ENCODE data around the gene TCEA3. TPM values are rescaled to one million over a fixed set of nuclear protein-coding genes. Genes with fewer than 3 reads are reported as not detected.

TCEA3 gene
- total and polyA plus RNA-seq, 8 donors = 44.1 to 155 (median 83.3) TPM

DNA sequence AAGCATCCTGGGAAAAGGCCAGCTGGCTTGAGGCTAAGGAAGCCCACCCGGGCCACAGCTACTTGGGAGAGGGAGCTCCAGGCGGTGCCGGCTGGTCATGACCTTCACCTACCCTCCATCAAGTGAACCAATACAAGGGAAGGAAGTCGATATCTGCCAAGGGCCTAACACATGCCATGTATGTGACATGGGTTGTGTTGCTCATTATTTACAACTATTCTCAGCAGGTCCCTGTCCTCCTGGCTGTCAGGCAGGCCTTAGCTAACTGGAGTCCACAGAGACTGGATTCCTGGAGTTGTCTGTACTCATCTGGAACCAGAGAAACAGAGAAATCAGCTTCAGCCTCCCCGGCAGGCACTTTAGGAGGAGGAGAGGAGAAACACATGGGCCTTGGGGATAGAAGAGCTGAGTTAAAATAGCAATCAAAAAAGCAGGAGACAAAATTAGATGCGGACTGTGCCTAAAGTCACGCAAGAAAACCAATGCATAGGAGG, 15.7 kb downstream of the TCEA3 start:
- Histone ChIP-seq H3K27me3 (no peaks in the 10 kb centered on the region), H3K4me1 (peaks cover 11 to 27% (median 22%) of the 10 kb centered on the region in 4 donors), H3K36me3 (peaks cover 0 to 42% (median 27%) of the 10 kb centered on the region in 4 donors), H3K9me3 (no peaks in the 10 kb centered on the region), H3K27ac (peak overlapping the region in 1 of 5 donors; percentile 16), H3K4me3 (no peak overlapping the region)
- intact Hi-C loops (cut with DNase I; ENCODE audit: low total_unique reads) = no loop called here
- TF ChIP-seq EP300 (IDR thresholded peaks at IDR 0.05) (no peak), POLR2A (IDR thresholded peaks at IDR 0.05) (no peak), POLR2AphosphoS5 (IDR thresholded peaks at IDR 0.05) (no peak)
- TF ChIP-seq, protein P1, sequence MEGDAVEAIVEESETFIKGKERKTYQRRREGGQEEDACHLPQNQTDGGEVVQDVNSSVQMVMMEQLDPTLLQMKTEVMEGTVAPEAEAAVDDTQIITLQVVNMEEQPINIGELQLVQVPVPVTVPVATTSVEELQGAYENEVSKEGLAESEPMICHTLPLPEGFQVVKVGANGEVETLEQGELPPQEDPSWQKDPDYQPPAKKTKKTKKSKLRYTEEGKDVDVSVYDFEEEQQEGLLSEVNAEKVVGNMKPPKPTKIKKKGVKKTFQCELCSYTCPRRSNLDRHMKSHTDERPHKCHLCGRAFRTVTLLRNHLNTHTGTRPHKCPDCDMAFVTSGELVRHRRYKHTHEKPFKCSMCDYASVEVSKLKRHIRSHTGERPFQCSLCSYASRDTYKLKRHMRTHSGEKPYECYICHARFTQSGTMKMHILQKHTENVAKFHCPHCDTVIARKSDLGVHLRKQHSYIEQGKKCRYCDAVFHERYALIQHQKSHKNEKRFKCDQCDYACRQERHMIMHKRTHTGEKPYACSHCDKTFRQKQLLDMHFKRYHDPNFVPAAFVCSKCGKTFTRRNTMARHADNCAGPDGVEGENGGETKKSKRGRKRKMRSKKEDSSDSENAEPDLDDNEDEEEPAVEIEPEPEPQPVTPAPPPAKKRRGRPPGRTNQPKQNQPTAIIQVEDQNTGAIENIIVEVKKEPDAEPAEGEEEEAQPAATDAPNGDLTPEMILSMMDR (IDR thresholded peaks at IDR 0.05) = no peak
- 81 to 91% (median 90%) methylated on average over 7 of the region's 7 CpGs for WGBS, 5 donors
- no peak for DNase-seq

GRCh38 chr1:23407016-23407630, 17.4 kb downstream of the TCEA3 start:
- Histone ChIP-seq H3K36me3 (peaks cover 0 to 38% (median 27%) of the 10 kb centered on the region in 4 donors), H3K9me3 (no peaks in the 10 kb centered on the region), H3K4me1 (peaks cover 25 to 44% (median 37%) of the 10 kb centered on the region in 4 donors), H3K27me3 (no peaks in the 10 kb centered on the region), H3K4me3 (no peak overlapping the region), H3K27ac (no peak overlapping the region)
- TF ChIP-seq, protein P1 (IDR thresholded peaks at IDR 0.05) = no peak
- TF ChIP-seq POLR2AphosphoS5 (IDR thresholded peaks at IDR 0.05) (no peak), EP300 (IDR thresholded peaks at IDR 0.05) (no peak), POLR2A (IDR thresholded peaks at IDR 0.05) (no peak)
- intact Hi-C loops (cut with DNase I; ENCODE audit: low total_unique reads) = no loop called here
- 86 to 96% (median 88%) methylated on average over 8 of the region's 8 CpGs for WGBS, 5 donors
- no peak for DNase-seq

DNA sequence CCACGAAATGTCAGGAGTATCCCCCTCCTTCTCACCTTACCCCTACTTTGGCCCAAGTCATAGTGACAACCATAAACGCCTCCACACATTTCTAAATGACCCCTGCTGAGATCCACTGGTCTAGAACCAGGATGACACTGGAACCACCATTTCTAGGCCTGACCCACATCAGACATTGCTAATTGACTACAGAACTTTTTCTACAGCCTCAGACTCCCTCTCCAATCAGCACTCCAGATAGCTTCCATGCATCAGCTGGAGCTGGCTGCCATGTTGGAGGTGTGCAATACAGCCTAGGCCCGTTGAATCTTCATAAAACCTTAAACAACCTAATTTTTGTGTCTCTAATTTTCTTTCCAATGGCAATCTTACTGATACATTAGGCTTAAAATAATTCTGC, 18.6 kb downstream of the TCEA3 start:
- no peaks in the 10 kb centered on the region for H3K27me3 ChIP-seq
- no peaks in the 10 kb centered on the region for H3K9me3 ChIP-seq
- peaks cover 25 to 36% (median 32%) of the 10 kb centered on the region in 4 donors for H3K4me1 ChIP-seq
- H3K36me3 ChIP-seq = peaks cover 0 to 38% (median 26%) of the 10 kb centered on the region in 4 donors
- TF ChIP-seq, protein P1 (IDR thresholded peaks at IDR 0.05) = no peak
- peak overlapping the region in 3 of 5 donors; percentile 38 to 84 (median 78) for H3K27ac ChIP-seq
- WGBS, 5 donors = 78 to 88% (median 82%) methylated on average over 3 of the region's 3 CpGs
- DNase-seq = no peak
- H3K4me3 ChIP-seq = no peak overlapping the region
- intact Hi-C loops (cut with DNase I; ENCODE audit: low total_unique reads) = no loop called here

DNA sequence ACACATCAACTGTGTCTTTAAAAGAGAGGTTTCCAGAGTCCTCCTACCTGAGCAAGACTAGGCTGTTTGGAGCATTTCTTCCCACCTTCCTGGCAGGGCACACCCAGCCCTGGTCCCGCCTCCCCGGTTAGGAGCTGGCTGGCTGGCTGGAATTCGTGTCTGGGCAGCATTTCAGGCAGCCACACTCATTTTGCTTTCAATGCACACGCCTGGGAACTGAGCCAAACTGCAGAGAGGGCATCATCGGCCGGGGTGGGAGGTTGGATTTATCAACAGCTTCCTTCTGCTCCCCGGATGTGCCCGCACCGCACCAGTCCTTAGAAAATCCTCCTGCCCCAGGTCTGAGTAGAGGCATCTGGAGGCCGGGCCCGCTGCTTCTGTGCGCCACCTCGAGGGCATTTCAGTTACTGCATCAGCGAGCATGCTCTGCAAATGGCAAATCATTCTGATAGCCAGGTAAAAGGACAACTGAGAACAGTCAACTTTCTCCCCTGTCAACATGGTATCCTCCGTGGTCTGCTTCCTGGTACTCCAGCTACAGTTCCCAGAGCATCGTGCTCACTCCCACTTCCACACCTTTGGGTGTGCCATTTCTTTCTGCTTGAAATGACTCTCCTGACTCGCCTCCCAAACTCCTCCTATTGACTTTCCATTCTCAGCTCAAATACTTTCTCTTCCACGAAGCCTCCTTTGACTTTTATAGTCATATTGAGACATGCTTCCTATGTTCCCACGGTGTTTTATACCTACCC, 20.6 kb downstream of the TCEA3 start:
- H3K27ac ChIP-seq = peak overlapping the region; percentile 28 to 84 (median 73)
- WGBS, 5 donors = 5 to 6% (median 6%) methylated on average over 13 to 19 of the region's 19 CpGs
- no peaks in the 10 kb centered on the region for H3K27me3 ChIP-seq
- DNase-seq = peak; percentile 94 to 97
- H3K9me3 ChIP-seq = no peaks in the 10 kb centered on the region
- peaks cover 25 to 41% (median 38%) of the 10 kb centered on the region in 4 donors for H3K4me1 ChIP-seq
- peaks cover 0 to 36% (median 21%) of the 10 kb centered on the region in 4 donors for H3K36me3 ChIP-seq
- peak overlapping the region in 1 of 4 donors; percentile 8 for H3K4me3 ChIP-seq
- intact Hi-C loops (cut with DNase I; ENCODE audit: low total_unique reads) = no loop called here
- TF ChIP-seq POLR2AphosphoS5 (IDR thresholded peaks at IDR 0.05) = peak; percentile 24 to 80 (median 55)
- TF ChIP-seq POLR2A (IDR thresholded peaks at IDR 0.05) = no peak
- no peak for TF ChIP-seq EP300 (IDR thresholded peaks at IDR 0.05)
- TF ChIP-seq, protein P1 (IDR thresholded peaks at IDR 0.05) = peak in 6 of 7 experiments; percentile 52 to 98 (median 94)

All from stomach (tissue), 9 donors.